SU-DHL-6 (cell line): ENCODE data around the gene SLAIN2.

ENCODE experiments used
- EZH2phosphoT487 ChIP-seq: fragments of 200-600 bp; sonication (generic), shearing (Covaris generic); conservative IDR thresholded peaks from 2 replicates; pipeline ENCODE4 v1.6.1; 2018; ENCODE audit warnings: mild to moderate bottlenecking, antibody characterized with exemption, low read length, moderate library complexity, mixed read lengths
- TF ChIP-seq, protein P1 (sequence below): fragments of 200-600 bp; sonication (generic); IDR thresholded peaks from one replicate; pipeline ENCODE4 v1.5.1; 2017; ENCODE audit warnings: antibody characterized with exemption, mild to moderate bottlenecking, low read length, moderate library complexity; ENCODE audit not compliant: insufficient read depth, poor library complexity, severe bottlenecking

DNA sequence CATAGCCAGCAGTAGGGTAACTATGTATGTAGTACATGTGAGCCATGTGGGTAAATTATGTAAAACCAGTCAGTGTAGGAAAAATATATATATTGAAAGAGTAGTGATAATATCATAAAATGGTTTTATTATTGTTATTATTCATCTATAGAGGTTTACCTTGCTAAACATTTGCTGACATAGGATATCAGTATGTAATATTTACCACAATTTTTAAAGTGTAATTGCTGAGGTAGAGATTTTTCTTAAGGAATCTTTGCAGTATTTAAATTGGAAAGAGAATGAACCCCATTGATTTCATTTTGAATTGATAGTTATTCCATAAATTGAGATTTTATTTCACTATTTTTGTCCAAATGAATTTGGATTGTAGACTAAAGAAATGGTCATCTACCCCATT is 27.1 kb downstream of the SLAIN2 start:
- TF ChIP-seq, protein P1, sequence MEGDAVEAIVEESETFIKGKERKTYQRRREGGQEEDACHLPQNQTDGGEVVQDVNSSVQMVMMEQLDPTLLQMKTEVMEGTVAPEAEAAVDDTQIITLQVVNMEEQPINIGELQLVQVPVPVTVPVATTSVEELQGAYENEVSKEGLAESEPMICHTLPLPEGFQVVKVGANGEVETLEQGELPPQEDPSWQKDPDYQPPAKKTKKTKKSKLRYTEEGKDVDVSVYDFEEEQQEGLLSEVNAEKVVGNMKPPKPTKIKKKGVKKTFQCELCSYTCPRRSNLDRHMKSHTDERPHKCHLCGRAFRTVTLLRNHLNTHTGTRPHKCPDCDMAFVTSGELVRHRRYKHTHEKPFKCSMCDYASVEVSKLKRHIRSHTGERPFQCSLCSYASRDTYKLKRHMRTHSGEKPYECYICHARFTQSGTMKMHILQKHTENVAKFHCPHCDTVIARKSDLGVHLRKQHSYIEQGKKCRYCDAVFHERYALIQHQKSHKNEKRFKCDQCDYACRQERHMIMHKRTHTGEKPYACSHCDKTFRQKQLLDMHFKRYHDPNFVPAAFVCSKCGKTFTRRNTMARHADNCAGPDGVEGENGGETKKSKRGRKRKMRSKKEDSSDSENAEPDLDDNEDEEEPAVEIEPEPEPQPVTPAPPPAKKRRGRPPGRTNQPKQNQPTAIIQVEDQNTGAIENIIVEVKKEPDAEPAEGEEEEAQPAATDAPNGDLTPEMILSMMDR, result no peak
- no peak for TF ChIP-seq EZH2phosphoT487
